NT2/D1 (cell line): ENCODE measurements around the gene PPHLN1.

Experiments
- DNase-seq: peaks from one replicate; pipeline ENCODE4 v3.0.0-alpha.2; 2011; ENCODE audit warnings: low read depth, low spot score
- H3K27me3 ChIP-seq: 2 replicates; pipeline ENCODE4 v1.6.0; 2011; ENCODE audit warnings: mild to moderate bottlenecking; ENCODE audit not compliant: insufficient read length, insufficient read depth
- H3K36me3 ChIP-seq: 2 replicates; pipeline ENCODE4 v1.6.1; 2011; ENCODE audit warnings: mild to moderate bottlenecking, low read length, mixed read lengths; ENCODE audit not compliant: insufficient read depth, insufficient read length
- H3K4me1 ChIP-seq: 2 replicates; pipeline ENCODE4 v1.5.1; 2011; ENCODE audit not compliant: insufficient read depth, insufficient read length
- H3K4me3 ChIP-seq: 2 replicates; pipeline ENCODE4 v1.5.1; 2011; ENCODE audit warnings: low read depth; ENCODE audit not compliant: insufficient read length
- H3K9ac ChIP-seq: 2 replicates; pipeline ENCODE4 v1.6.0; 2011; ENCODE audit warnings: low read depth; ENCODE audit not compliant: insufficient read length
- H3K9me3 ChIP-seq: 2 replicates; pipeline ENCODE4 v1.5.1; 2011; ENCODE audit warnings: mild to moderate bottlenecking, low read length; ENCODE audit not compliant: insufficient read depth
- SUZ12 ChIP-seq: IDR thresholded peaks from 2 replicates; pipeline ENCODE4 v1.6.1; 2011; ENCODE audit not compliant: insufficient read length, insufficient read depth; ENCODE audit errors: extremely low read depth
- YY1 ChIP-seq: IDR thresholded peaks from 2 replicates; pipeline ENCODE4 v1.6.1; 2011; ENCODE audit not compliant: insufficient read length, insufficient read depth
- ZNF274 ChIP-seq: IDR thresholded peaks from 2 replicates; pipeline ENCODE4 v1.6.1; 2011; ENCODE audit warnings: mild to moderate bottlenecking, low read depth, low read length

PPHLN1 gene

DNA sequence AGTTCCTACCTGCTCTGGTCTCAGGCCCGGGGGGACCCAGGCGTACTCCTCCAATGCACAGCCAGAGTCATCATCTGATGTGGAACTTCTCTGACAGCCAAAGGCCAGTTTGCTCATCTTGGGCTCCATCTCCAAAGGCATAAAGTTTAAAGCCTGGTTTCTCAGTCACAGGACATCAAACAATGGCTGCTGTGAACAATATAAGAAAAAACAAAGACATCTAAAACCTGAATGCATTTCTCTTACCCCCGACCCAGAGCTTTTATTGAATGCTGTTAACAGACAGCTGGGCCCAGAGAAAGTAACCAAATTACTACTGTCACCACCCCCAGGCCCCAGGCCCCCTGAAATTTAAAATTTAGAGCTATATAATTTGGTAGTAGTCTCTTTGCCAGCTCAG lies 146.4 kb downstream of the PPHLN1 start:
- Histone ChIP-seq H3K4me1 (no peaks in the 10 kb centered on the region), H3K36me3 (peaks cover 44% of the 10 kb centered on the region), H3K27me3 (no peaks in the 10 kb centered on the region), H3K9me3 (no peaks in the 10 kb centered on the region), H3K4me3 (no peak overlapping the region), H3K9ac (no peak overlapping the region)
- no peak for DNase-seq
- no peak for TF ChIP-seq SUZ12
- TF ChIP-seq ZNF274, result no peak
- TF ChIP-seq YY1, result no peak

DNA sequence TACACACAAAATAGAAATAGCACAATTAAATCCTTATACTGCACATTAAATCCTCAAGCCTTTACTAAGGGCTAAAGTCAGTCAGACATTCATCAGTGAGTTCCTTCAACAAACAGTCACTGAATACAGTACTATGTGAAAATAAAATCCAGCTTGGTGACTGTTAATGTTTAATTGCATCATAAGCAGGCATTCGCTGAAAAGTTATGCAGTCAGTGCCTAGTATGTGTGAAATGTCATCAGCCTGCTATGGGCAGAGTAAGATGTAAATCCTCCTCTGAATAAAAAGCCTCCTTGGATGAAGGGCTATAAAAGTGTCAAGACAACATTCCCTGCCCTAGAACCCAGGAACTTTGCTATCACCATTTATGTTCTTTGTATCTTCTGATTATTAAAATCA lies 147.2 kb downstream of the PPHLN1 start:
- Histone ChIP-seq H3K9ac (no peak overlapping the region), H3K27me3 (no peaks in the 10 kb centered on the region), H3K4me1 (no peaks in the 10 kb centered on the region), H3K9me3 (no peaks in the 10 kb centered on the region), H3K4me3 (no peak overlapping the region), H3K36me3 (peaks cover 37% of the 10 kb centered on the region)
- no peak for DNase-seq
- TF ChIP-seq YY1 (no peak), SUZ12 (no peak)

DNA sequence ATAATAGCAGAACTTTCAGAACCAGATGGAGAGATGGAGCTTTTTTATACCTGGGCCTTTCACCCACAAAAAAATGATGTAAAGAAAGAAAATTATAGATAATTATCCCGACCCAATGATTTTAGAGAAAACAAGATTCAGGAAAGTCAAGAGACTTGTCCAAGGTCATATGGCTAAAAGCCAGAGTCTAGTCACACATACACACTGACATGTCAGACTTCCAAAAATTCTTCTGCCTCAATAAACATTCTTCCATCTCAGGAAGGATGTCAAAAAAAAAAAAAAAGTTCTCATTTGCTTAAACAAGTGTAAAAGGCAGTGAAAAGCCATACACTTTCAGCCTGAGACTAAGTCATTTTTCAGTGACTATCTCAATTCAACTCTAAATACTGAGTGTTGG lies 147.6 kb downstream of the PPHLN1 start:
- H3K4me1 ChIP-seq, result no peaks in the 10 kb centered on the region
- TF ChIP-seq ZNF274, result no peak
- TF ChIP-seq SUZ12, result no peak
- TF ChIP-seq YY1, result no peak
- no peak overlapping the region for H3K9ac ChIP-seq
- no peak for DNase-seq
- no peaks in the 10 kb centered on the region for H3K9me3 ChIP-seq
- H3K36me3 ChIP-seq, result peaks cover 32% of the 10 kb centered on the region
- no peak overlapping the region for H3K4me3 ChIP-seq
- H3K27me3 ChIP-seq, result no peaks in the 10 kb centered on the region

DNA sequence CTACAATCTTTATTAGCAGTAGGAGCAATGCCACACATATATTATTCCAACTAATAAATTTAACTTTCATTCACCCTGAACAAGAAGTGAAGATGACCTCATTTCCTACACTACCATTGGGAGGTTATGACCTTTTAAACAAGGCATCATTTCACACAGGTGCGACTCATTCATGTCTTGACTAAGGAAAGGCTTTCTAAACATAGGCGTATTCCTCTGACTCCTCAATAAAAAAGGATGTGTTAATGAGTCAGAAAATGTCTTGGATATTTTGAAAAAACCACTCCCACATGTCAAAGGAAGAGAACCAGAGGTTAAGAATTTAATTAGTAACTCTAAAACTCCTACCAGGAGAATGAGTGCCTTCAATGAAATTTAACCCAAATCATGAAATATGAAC lies 148.4 kb downstream of the PPHLN1 start:
- Histone ChIP-seq H3K9ac (no peak overlapping the region), H3K27me3 (no peaks in the 10 kb centered on the region), H3K4me3 (no peak overlapping the region), H3K9me3 (no peaks in the 10 kb centered on the region), H3K4me1 (no peaks in the 10 kb centered on the region), H3K36me3 (peaks cover 29% of the 10 kb centered on the region)
- DNase-seq, result no peak
- TF ChIP-seq YY1 (no peak), SUZ12 (no peak), ZNF274 (no peak)

DNA sequence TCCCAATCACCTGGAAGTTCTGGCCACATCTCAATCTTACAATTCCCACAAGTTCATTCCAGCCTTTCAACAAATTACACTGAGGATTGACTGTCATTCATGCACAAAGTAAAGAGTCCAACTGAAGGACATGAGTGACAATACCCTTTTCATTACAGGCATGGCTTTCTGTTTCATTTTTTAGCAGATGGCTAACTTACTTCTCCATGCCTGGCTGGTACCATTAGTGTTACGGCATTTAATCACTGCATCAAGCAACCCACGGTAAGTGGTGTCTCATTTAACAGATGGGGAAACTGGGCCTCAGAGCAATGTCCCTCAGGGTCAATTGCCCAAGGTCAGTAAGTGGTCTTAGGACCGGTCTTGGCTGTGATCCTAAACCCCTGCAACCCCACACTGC lies 149.1 kb downstream of the PPHLN1 start:
- no peak overlapping the region for H3K4me3 ChIP-seq
- no peaks in the 10 kb centered on the region for H3K4me1 ChIP-seq
- H3K9ac ChIP-seq, result no peak overlapping the region
- no peak for DNase-seq
- TF ChIP-seq YY1, result no peak
- no peak for TF ChIP-seq SUZ12
- no peak for TF ChIP-seq ZNF274
- H3K9me3 ChIP-seq, result no peaks in the 10 kb centered on the region
- peaks cover 3% of the 10 kb centered on the region for H3K27me3 ChIP-seq
- peaks cover 25% of the 10 kb centered on the region for H3K36me3 ChIP-seq

DNA sequence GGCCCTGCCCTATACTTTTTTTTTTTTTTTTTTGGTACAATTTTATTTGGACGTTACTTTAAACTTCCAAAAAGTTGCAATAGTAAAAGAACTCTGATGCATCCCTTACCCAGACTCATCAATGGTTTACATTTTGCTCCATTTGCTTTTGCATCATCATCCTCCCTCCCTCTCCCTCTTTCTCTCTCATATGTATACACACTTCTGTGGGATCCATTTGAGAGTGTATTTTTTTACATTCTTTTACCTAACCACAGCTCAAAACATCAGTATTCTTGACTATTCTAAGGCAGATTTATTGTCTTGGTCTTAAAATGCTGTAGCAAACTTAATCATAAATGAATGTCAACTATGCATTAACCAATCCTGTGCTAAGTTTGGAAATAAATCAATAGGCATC lies 152.0 kb downstream of the PPHLN1 start:
- Histone ChIP-seq H3K4me3 (no peak overlapping the region), H3K36me3 (peaks cover 7% of the 10 kb centered on the region), H3K27me3 (peaks cover 14% of the 10 kb centered on the region), H3K9ac (no peak overlapping the region), H3K4me1 (no peaks in the 10 kb centered on the region), H3K9me3 (no peaks in the 10 kb centered on the region)
- no peak for DNase-seq
- no peak for TF ChIP-seq SUZ12
- TF ChIP-seq YY1, result no peak
- no peak for TF ChIP-seq ZNF274

DNA sequence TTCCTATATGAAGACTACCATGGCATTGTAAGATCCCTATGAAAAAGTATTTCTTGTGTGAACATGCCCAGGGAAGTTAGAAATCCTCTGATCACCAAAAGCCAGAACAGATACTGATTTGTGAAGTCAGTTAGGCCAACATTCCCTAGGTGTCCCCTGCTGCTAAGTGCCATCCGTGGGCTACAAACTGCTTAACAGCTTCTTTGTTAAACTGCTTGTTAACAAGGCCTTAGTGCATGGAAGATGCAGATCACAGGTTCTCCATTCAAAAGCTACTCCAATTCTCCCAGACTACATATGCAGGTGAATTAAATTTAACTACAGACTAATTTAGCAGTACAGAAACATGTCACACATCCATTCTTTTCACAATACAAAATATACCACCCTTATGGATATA lies 155.4 kb downstream of the PPHLN1 start:
- H3K4me1 ChIP-seq, result no peaks in the 10 kb centered on the region

More for the DNA sequence above, 155.4 kb downstream of the PPHLN1 start:
- no peaks in the 10 kb centered on the region for H3K9me3 ChIP-seq
- peak; percentile 78 for DNase-seq
- peaks cover 7% of the 10 kb centered on the region for H3K36me3 ChIP-seq
- no peak overlapping the region for H3K9ac ChIP-seq
- H3K4me3 ChIP-seq, result peak overlapping the region; percentile 90
- H3K27me3 ChIP-seq, result peaks cover 14% of the 10 kb centered on the region
- TF ChIP-seq SUZ12 (no peak), ZNF274 (no peak), YY1 (no peak)
